Epidermal melanocyte (primary cell): ENCODE results near the gene SSR1.

Source experiments
- DNase-seq: peaks from one replicate; pipeline ENCODE4 v3.0.0; 2011; ENCODE audit warnings: low spot score; ENCODE audit not compliant: insufficient read length

Gene SSR1

GRCh38 chr6:7241160-7241559, 71.8 kb downstream of the SSR1 start:
- no peak for DNase-seq

GRCh38 chr6:7240351-7240750, 72.6 kb downstream of the SSR1 start:
- DNase-seq, result no peak

- no peak for DNase-seq
Observed at GRCh38 chr6:7239590-7239948, 73.4 kb downstream of the SSR1 start.

GRCh38 chr6:7238900-7239589, 74.0 kb downstream of the SSR1 start:
- DNase-seq, result no peak

- no peak for DNase-seq
Observed at GRCh38 chr6:7238526-7238899, 74.5 kb downstream of the SSR1 start.

- DNase-seq, result no peak
Observed at GRCh38 chr6:7237653-7238188, 75.3 kb downstream of the SSR1 start.

GRCh38 chr6:7236306-7237209, 76.4 kb downstream of the SSR1 start:
- no peak for DNase-seq

GRCh38 chr6:7235712-7236305, 77.2 kb downstream of the SSR1 start:
- no peak for DNase-seq

GRCh38 chr6:7234547-7234946, 78.5 kb downstream of the SSR1 start:
- DNase-seq, result no peak

- DNase-seq, result no peak
Observed at GRCh38 chr6:7232351-7232750, 80.6 kb downstream of the SSR1 start.

- no peak for DNase-seq
Observed at GRCh38 chr6:7230956-7231713, 81.9 kb downstream of the SSR1 start.

- no peak for DNase-seq
Observed at GRCh38 chr6:7230327-7230691, 82.7 kb downstream of the SSR1 start.

GRCh38 chr6:7229376-7230326, 83.3 kb downstream of the SSR1 start:
- no peak for DNase-seq

GRCh38 chr6:7228662-7229375, 84.2 kb downstream of the SSR1 start:
- DNase-seq, result no peak

- DNase-seq, result no peak
Observed at GRCh38 chr6:7224731-7225130, 88.3 kb downstream of the SSR1 start.

GRCh38 chr6:7222197-7222596, 90.8 kb downstream of the SSR1 start:
- DNase-seq, result no peak

GRCh38 chr6:7219310-7219709, 93.7 kb downstream of the SSR1 start:
- no peak for DNase-seq

GRCh38 chr6:7218406-7218988, 94.5 kb downstream of the SSR1 start:
- DNase-seq, result no peak
